GM21717 (cell line): ENCODE results near the gene LIMS1.
"Not testable (repeated sequence)": the region's sequence is repeated elsewhere in the genome, so short reads cannot be mapped to it uniquely, and the experiment has no call there.

ENCODE experiments used
- ATAC-seq: cut with Tn5 transposase; IDR thresholded peaks from one replicate; pipeline ENCODE4 v1.9.1; 2021; ENCODE audit warnings: mild to moderate bottlenecking, moderate library complexity; ENCODE audit not compliant: unreplicated experiment

LIMS1 gene

GRCh38 chr2:108656282-108656681, 122.0 kb downstream of the LIMS1 start:
- ATAC-seq = not testable (repeated sequence)

DNA sequence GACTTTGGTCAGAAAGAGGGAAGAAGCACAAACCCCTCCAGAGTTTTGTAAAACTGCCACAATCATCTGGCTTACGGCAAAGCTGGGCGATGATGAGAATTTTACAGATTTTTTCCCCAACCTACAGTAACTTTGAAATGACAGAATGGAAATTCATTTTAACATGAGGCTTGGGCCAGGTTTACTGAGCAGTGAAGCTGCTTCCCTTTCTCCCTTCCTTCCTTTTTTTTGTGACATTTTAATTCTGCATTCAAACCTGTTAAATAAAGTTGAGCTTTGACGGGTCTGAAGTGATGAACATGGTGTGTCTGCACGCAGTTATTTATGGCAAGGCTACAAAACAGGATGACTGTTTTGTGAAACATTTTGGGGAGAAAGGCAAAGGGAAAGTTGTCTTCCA, 123.2 kb downstream of the LIMS1 start:
- not testable (repeated sequence) for ATAC-seq

DNA sequence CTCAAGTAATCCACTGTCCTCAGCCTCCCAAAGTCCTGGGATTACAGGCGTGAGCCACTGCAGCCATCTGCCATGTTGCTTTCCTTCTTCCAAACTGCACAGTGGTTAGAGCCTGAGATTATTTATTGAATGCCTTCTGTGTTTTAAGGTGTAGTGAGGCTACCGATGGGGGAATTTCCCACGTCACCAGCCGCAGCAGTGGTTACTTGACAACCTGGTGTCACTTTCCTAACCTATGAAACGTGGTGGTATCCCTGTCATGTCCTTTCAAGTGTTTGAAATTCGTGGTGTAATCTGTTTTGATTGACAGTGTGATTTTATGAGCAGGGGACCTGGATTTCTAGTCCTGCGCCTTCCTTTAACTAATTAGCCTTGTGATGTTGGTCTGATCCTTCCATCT, 124.3 kb downstream of the LIMS1 start:
- not testable (repeated sequence) for ATAC-seq

- ATAC-seq = not testable (repeated sequence)
Observed at GRCh38 chr2:108661493-108661892, 127.2 kb downstream of the LIMS1 start.

DNA sequence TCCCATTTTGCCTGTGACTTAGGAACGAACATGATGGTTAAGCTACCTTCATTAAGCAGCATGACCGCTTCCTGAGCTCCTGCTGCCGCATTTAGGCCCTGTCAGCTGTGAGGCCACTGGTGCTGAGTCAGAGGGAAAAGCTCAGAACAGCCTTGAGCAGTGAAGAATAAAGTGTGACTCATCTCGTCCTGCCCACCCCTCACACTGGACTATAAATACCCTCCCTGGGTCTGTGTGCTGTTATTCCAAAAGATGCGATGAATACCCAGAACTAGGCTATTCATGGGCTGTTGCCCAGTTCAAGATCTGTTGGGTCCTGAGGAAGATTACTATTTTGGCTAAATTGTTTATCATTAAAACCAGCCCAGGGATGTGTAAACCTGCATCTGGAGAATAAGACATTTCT, 127.9 kb downstream of the LIMS1 start:
- ATAC-seq = peak; percentile 94

- ATAC-seq = not testable (repeated sequence)
Observed at GRCh38 chr2:108663346-108663745, 129.1 kb downstream of the LIMS1 start.

DNA sequence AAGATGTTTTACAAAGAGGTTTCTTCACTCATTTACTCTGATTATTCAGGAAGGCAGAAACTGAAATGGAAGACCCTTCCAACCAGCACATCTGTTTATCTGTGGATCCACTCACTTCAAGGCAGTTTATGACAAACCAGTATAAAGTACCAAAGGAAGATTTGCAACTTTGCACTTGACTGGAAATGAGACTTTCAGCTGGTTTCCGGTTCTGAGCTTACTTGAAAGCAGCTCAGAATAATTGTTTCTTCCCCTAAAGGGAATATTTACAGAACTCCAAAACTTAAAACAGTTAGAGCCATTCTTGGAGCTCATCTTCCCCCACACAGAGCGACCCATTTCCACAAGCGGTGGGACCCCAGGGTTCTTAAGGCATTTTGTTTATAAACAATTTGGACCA, 129.8 kb downstream of the LIMS1 start:
- ATAC-seq = not testable (repeated sequence)

DNA sequence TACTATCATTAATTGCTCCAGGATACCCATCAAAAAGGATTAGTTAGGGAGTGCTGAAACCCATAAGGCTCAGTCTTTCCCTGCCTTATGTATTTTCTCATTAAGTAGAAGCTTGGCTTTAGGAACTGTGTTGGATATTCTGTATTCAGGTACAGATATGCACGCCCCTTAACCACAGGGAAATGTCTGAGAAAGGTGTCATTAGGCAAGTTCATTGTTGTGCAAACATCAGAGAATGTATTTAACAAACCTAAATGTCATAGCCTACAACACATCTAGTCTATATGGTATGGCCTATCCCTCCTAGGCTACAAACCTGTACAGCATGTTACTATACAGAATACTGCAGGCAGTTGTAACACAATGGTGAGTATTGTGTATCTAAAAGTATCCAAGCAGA, 130.7 kb downstream of the LIMS1 start:
- not testable (repeated sequence) for ATAC-seq

- not testable (repeated sequence) for ATAC-seq
Observed at GRCh38 chr2:108665975-108666374, 131.7 kb downstream of the LIMS1 start.

- not testable (repeated sequence) for ATAC-seq
Observed at GRCh38 chr2:108667140-108667539, 132.9 kb downstream of the LIMS1 start.

GRCh38 chr2:108670282-108670681, 136.0 kb downstream of the LIMS1 start:
- not testable (repeated sequence) for ATAC-seq

GRCh38 chr2:108672200-108672805, 138.0 kb downstream of the LIMS1 start:
- ATAC-seq = not testable (repeated sequence)

DNA sequence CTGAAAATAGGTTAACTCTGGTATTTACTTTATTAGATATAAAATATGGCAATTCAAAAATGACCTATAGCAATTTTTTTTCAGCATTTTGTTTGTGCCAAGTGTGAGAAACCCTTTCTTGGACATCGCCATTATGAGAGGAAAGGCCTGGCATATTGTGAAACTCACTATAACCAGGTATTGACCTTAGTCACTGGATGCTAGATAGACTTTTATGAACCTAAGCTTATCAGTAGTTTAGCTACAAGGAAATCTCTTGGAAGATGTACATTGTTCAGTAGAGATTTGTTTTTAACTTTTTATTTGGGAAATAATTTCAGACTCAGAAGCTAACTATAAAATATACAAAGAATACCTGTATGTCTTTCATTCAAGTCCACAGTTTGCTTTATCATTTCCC, 142.3 kb downstream of the LIMS1 start:
- ATAC-seq = not testable (repeated sequence)

DNA sequence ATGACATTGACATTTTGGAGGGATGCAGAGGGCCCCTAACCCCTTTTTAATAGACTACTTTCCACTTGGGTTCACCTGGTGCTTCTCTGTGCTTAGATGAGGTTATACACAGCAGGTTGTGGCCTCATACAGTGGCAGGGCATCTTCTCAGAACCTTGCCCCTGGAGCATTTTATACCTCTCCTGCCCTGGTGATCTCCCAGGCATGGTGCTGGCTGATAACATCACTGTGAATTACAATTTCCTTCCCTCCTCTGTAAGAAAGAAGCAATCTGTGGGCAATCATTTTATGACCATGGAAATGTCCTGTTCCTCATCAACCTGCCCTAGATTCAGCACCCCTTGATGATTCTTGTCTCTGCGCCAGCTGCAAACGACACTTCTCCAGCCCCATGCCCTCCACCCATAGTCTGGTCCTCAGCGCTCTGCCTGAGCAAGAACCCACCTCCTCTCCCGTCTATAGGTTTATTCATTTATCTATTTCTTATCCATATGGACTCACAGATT, 143.0 kb downstream of the LIMS1 start:
- ATAC-seq = not testable (repeated sequence)

- not testable (repeated sequence) for ATAC-seq
Observed at GRCh38 chr2:108678198-108678651, 144.0 kb downstream of the LIMS1 start.

- ATAC-seq = not testable (repeated sequence)
Observed at GRCh38 chr2:108680805-108681204, 146.5 kb downstream of the LIMS1 start.

GRCh38 chr2:108688818-108689756, 154.8 kb downstream of the LIMS1 start:
- ATAC-seq = not testable (repeated sequence)

DNA sequence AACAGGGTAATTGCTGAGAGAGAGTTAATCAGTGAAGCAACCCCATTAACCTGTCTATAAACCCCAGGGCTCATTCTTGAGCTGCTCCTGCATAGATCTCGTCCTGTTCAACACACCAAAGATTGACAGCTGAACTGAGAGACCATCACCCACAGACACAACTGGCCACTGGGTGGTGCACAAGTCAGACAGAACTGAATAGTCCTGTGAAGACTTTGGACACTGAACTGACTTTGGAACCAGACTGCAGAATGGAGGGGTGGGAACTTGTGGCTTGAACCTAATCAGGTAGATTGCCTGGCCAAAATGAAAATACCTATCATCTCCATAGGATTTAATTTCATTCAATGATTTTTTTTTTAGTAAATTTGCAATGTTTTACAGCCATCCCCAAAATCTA, 155.7 kb downstream of the LIMS1 start:
- not testable (repeated sequence) for ATAC-seq

DNA sequence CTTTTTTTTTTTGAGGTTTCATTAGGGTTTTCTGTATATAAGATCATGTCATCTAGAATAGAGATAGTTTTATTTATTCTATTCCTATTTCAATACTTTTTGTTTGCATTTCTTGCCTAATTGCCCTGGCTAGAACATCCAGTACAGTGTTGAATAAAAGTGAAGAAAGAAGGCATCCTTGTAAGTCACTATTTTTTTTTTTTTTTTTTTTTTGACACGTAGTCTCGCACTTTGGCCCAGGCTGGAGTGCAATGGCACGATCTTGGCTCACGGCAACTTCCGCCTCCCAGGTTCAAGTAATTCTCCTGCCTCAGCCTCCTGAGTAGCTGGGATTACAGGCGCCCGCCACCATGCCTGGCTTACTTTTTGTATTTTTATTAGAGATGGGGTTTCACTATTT, 157.2 kb downstream of the LIMS1 start:
- no peak for ATAC-seq

DNA sequence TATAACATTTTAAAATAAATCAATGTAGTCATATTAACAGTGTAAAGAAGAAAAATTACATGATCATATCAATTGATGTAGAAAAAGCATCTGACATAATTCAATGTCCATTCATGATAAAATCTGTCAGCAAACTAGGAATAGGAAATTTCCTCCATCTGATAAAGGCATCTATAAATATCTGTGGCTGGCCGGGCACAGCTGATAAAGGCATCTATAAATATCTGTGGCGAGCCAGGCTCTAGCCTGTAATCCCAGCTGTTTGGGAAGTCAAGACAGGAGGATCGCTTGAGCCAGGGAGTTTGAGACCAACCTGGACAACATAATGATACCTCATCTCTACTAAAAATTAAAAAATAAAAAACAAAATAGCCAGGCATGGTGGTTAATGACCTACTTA, 166.9 kb downstream of the LIMS1 start:
- ATAC-seq = no peak

GRCh38 chr2:108701806-108702205, 167.5 kb downstream of the LIMS1 start:
- no peak for ATAC-seq

- no peak for ATAC-seq
Observed at GRCh38 chr2:108704871-108705270, 170.6 kb downstream of the LIMS1 start.
